Calu3 (cell line): ENCODE measurements around the gene VEGFB. TPM values are rescaled to one million over a fixed set of nuclear protein-coding genes. Genes with fewer than 3 reads are reported as not detected.

ENCODE experiments used
- BruUV-seq: library from RNA; stranded (reverse); fragments of 400-500 nt; replicated peaks from 2 replicates; lab custom pipeline; 2021; lab: Mats Ljungman, UMichigan
- CTCF ChIA-PET: fragments of 300-600 bp; sonication (Branson Sonifier 250); formaldehyde crosslinking; loops from one replicate; lab custom pipeline; 2022; ENCODE audit warnings: antibody characterized with exemption; lab: Charles Lee
- DNase-seq: peaks from one replicate; pipeline ENCODE4 v3.0.0; 2022
- H3K27ac Mint-ChIP-seq: one replicate; pipeline ENCODE4 v1.8.0; 2022; ENCODE audit warnings: mixed read lengths; ENCODE audit not compliant: unreplicated experiment
- H3K27me3 Mint-ChIP-seq: one replicate; pipeline ENCODE4 v1.8.0; 2022; ENCODE audit warnings: mixed read lengths; ENCODE audit not compliant: unreplicated experiment
- H3K36me3 Mint-ChIP-seq: one replicate; pipeline ENCODE4 v1.8.0; 2022; ENCODE audit warnings: mild to moderate bottlenecking, moderate library complexity, mixed read lengths; ENCODE audit not compliant: insufficient read depth, unreplicated experiment
- H3K4me1 Mint-ChIP-seq: one replicate; pipeline ENCODE4 v1.8.0; 2022; ENCODE audit warnings: mild to moderate bottlenecking, low read depth, mixed read lengths; ENCODE audit not compliant: unreplicated experiment
- H3K4me3 Mint-ChIP-seq: one replicate; pipeline ENCODE4 v1.8.0; 2022; ENCODE audit warnings: mild to moderate bottlenecking, low read depth, moderate library complexity, mixed read lengths; ENCODE audit not compliant: unreplicated experiment
- H3K9me3 Mint-ChIP-seq: one replicate; pipeline ENCODE4 v1.8.0; 2022; ENCODE audit warnings: low read depth, mixed read lengths; ENCODE audit not compliant: unreplicated experiment
- intact Hi-C: fragments of 100-400 bp; cut with micrococcal nuclease; formaldehyde crosslinking; loops from one replicate; pipeline ENCODE4 v1.10.0; 2022; ENCODE audit not compliant: unreplicated experiment
- total RNA-seq: library from RNA; stranded (reverse); gene quantifications from 2 replicates; pipeline ENCODE4 v1.2.3, GENCODE V29; 2022
- TF ChIP-seq, protein P1 (sequence below): fragments of 200-600 bp; IDR thresholded peaks from one replicate; pipeline ENCODE4 v1.8.0; 2022; ENCODE audit warnings: antibody characterized with exemption; ENCODE audit not compliant: unreplicated experiment

Gene VEGFB
- total RNA-seq, 1 experiment from 2014 or later, result 91.5 TPM

DNA sequence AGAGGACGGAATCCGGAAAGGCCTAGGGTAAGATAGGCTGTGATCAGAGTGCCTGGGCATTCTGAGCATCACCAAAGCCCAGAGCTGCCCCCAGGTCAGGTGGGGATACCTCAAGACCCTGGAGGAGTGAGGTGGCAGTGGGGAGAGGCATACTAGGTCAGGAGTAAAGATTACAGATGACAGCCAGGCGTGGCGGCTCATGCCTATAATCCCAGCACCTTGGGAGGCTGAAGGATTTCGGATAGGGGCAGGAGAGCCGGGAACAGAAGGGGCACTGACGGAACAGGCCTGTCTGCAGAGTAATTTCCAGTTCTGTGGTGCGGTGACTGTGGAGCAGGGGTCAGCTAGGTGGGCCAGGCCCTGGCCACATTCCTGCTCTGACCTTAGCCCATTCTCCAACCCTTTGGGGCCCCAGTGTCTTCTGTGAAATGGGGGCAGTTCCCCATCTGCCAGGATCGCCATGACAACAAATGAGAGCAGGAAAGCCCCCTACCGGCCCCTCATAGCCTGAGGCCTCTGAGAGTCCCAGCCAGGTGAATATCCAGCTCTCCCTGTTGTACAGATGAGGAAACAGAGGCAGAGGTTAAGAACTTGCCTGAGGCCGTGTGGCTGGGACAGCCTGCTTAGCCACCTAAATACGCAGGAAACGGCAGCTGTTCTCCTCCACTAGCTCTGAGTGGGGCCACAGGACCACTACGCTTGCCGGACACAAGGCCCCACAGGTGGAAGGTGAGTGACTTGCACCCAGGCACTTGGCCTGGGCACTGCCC, 40.8 kb downstream of the VEGFB start:
- Mint-ChIP-seq H3K9me3 (no peaks in the 10 kb centered on the region), H3K27me3 (no peaks in the 10 kb centered on the region), H3K4me3 (no peak overlapping the region), H3K27ac (no peak overlapping the region), H3K36me3 (peaks cover 28% of the 10 kb centered on the region), H3K4me1 (no peaks in the 10 kb centered on the region)
- TF ChIP-seq, protein P1, sequence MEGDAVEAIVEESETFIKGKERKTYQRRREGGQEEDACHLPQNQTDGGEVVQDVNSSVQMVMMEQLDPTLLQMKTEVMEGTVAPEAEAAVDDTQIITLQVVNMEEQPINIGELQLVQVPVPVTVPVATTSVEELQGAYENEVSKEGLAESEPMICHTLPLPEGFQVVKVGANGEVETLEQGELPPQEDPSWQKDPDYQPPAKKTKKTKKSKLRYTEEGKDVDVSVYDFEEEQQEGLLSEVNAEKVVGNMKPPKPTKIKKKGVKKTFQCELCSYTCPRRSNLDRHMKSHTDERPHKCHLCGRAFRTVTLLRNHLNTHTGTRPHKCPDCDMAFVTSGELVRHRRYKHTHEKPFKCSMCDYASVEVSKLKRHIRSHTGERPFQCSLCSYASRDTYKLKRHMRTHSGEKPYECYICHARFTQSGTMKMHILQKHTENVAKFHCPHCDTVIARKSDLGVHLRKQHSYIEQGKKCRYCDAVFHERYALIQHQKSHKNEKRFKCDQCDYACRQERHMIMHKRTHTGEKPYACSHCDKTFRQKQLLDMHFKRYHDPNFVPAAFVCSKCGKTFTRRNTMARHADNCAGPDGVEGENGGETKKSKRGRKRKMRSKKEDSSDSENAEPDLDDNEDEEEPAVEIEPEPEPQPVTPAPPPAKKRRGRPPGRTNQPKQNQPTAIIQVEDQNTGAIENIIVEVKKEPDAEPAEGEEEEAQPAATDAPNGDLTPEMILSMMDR, result no peak
- intact Hi-C loops, result no loop called here
- CTCF ChIA-PET, result interaction anchor here (0.7 kb wide), 2 partner anchors 183 to 1123 kb away, joined by 10 to 12 read pairs; no protein-coding TSS in a partner anchor
- no peak for DNase-seq
- BruUV-seq, result no TSS peak

DNA sequence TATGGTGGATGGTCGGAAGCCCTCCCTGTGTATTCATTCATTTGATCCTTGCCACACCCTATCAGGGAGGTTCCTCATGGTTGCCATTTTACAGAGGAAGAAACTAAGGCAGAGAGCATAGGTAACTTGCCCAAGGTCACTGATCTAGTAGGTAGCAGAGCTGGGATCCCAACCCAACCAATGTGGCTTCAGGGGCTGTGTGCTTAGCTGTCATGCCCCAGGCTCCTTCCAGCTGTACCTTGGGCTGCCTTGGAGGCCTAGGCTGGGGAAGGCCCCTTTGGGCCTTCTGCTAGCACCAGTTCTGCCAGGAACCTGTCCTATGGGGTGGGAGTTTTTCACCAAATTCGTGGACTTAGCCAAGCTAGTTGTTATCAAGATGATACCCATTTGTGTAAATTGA, 41.5 kb downstream of the VEGFB start:
- TF ChIP-seq, protein P1, result no peak
- no TSS peak for BruUV-seq
- no peaks in the 10 kb centered on the region for H3K4me1 Mint-ChIP-seq
- no peak overlapping the region for H3K27ac Mint-ChIP-seq
- H3K27me3 Mint-ChIP-seq, result no peaks in the 10 kb centered on the region
- DNase-seq, result no peak
- intact Hi-C loops, result no loop called here
- CTCF ChIA-PET, result no interaction called here
- peaks cover 21% of the 10 kb centered on the region for H3K36me3 Mint-ChIP-seq
- H3K4me3 Mint-ChIP-seq, result no peak overlapping the region
- no peaks in the 10 kb centered on the region for H3K9me3 Mint-ChIP-seq

DNA sequence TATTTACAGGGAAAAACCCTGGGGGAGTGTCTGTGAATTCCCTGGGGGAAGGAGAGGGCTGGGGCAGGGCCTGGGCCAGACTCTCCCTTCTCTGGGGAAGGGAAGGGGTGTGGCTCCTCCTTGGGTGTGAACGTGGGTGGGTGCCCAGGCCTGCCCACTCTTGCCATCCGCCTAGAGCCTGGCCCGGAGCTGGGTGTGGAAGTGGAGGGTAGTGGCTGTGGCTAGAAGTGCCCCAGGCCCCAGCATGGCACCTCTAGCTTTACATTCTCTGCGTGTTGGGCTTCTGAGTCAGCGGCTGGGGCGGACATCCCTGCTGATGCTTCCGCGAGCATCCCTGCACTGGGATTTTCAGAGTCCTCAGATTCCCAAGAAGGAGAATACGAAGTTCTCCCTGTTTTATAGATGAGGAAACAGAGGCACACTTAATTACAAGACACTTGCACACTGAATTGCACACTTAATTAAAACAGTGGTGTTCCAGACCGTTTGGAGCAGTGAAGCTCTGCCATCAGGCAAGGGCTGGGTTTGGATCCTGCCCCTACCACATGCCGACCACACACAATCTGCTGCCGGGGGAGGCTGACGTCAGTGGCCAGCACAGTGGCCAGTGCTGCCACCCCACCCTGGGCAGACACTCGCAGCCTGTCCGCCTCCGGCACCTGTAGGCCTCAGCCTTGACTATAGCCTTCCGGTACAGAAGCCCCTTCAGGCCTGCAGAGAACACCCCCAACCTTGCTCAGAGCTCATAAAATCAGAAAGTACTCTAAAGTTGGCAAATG, 42.5 kb downstream of the VEGFB start:
- intact Hi-C loops, result no loop called here
- CTCF ChIA-PET, result interaction anchor here (0.6 kb wide), 1 partner anchor 24 kb away, joined by 6 read pairs; no protein-coding TSS in a partner anchor
- H3K27ac Mint-ChIP-seq, result no peak overlapping the region
- no TSS peak for BruUV-seq
- DNase-seq, result no peak
- TF ChIP-seq, protein P1, result no peak
- H3K9me3 Mint-ChIP-seq, result no peaks in the 10 kb centered on the region
- peaks cover 8% of the 10 kb centered on the region for H3K4me1 Mint-ChIP-seq
- H3K27me3 Mint-ChIP-seq, result no peaks in the 10 kb centered on the region
- peaks cover 19% of the 10 kb centered on the region for H3K36me3 Mint-ChIP-seq
- H3K4me3 Mint-ChIP-seq, result no peak overlapping the region

DNA sequence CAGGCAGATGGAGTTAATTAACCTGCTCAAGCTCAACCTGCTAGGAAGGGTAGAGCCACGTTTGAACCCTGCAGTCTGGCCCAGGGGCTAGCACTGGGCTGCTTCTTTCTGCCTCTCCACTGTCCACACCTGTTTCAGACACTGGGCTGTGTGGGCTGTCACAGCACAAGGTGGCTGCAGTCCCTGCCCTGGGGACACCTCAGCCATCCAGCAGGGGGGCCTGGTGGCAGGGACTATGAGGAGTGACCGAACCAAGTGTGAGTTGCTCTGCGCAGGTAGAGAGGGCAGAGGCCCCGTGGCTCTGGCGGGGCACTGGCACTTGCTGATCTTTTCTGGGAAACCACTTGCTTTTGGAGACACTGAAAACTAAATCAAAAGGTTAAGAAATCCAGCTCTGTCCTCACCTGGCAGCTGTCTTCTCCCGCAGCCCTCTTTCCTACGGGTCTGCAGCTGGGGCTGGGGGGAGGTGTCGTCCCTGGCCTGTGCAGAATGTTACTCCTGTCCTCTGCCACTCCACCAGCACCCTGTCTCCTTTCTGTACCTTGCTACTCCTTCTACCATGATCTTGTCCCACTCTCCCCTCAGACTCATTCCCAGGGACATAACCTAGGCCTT, 44.3 kb downstream of the VEGFB start:
- CTCF ChIA-PET, result no interaction called here
- Mint-ChIP-seq H3K27ac (no peak overlapping the region), H3K27me3 (no peaks in the 10 kb centered on the region), H3K4me1 (peaks cover 12% of the 10 kb centered on the region), H3K9me3 (no peaks in the 10 kb centered on the region), H3K36me3 (peaks cover 26% of the 10 kb centered on the region), H3K4me3 (no peak overlapping the region)
- TF ChIP-seq, protein P1, result no peak
- BruUV-seq, result no TSS peak
- no peak for DNase-seq
- intact Hi-C loops, result no loop called here
